Right lung (tissue), 5 donors: ENCODE results near the gene PTPRU. TPM values are rescaled to one million over a fixed set of nuclear protein-coding genes. Genes with fewer than 3 reads are reported as not detected.

Source experiments
- DNase-seq, 2 donors: peaks; one replicate each; pipeline ENCODE4 v3.0.0-alpha.2; 2013
- polyA plus RNA-seq, 5 donors: library from polyadenylated mRNA; unstranded; fragments of 120-200 nt; gene quantifications; one replicate each; pipeline versions ENCODE4 v1.2.1 to v1.2.3, GENCODE V29; 2013; ENCODE audit warnings: inconsistent platforms in 1 of 5, low replicate concordance in 1 of 5; ENCODE audit not compliant: insufficient read length in 5 of 5, insufficient read depth in 1 of 5

Gene PTPRU
- polyA plus RNA-seq, 5 donors, result 12.9 to 17.1 (median 16.6) TPM

DNA sequence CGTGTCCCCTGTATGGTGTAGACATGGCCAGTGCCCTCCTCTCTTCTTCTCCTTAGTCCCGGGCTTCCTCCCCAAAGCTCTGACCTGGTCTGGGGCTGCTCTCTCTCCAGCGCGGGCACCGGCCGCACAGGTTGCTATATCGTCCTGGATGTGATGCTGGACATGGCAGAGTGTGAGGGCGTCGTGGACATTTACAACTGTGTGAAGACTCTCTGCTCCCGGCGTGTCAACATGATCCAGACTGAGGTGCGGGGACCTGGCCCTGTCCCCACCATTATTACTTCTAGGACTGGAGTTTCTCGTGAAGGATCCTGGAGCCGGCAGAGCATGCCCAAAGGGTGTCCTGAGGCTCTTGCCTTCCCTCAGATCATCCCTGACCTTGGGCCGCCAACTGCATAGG lies 78.9 kb downstream of the PTPRU start:
- no peak for DNase-seq

DNA sequence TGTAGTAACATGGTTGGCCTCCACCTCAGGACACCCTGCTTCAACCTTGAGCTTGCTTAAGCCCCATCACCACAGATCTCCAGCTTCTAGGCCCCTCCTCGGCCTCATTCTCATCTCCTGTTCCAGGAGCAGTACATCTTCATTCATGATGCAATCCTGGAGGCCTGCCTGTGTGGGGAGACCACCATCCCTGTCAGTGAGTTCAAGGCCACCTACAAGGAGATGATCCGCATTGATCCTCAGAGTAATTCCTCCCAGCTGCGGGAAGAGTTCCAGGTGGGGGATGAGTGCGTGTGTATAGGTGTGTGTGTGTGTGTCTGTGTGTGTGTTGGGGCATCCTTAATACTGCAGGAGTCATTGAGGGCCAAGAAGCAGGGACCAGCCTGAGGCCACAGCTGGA lies 79.6 kb downstream of the PTPRU start:
- no peak for DNase-seq

DNA sequence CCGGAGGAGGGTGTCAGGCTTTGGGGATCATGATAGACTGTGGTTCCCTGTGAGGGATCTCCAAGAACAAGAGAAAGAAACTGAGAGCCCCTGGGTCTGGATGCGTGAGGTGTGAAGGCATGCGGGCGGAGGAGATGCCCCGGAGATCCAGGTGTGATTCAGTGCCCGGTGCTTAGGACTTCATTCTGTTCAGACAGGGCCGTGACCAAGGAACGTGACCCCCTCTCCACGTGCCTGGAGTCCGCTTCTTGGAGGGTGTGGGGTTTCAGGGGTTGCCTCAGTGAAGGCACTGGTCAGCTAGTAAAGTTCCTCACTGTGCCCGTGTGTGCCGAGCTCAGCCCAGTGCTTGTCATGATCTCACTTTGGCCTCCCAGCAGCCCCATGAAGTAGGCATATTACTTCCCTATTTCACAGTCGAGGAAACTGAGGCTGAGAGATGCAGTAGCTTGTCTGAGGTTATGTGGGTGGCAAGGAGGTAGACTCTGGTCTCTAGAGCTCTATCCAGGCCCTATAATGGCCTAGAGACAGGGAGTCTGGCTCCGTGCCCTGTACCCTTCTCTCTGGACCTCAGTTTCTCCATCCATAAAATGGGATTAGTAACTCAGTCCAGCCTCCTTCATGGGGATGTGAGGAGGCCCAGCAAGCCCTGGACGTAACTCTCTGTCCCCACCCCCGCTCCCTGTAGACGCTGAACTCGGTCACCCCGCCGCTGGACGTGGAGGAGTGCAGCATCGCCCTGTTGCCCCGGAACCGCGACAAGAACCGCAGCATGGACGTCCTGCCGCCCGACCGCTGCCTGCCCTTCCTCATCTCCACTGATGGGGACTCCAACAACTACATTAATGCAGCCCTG lies 81.0 kb downstream of the PTPRU start:
- DNase-seq, result no peak

DNA sequence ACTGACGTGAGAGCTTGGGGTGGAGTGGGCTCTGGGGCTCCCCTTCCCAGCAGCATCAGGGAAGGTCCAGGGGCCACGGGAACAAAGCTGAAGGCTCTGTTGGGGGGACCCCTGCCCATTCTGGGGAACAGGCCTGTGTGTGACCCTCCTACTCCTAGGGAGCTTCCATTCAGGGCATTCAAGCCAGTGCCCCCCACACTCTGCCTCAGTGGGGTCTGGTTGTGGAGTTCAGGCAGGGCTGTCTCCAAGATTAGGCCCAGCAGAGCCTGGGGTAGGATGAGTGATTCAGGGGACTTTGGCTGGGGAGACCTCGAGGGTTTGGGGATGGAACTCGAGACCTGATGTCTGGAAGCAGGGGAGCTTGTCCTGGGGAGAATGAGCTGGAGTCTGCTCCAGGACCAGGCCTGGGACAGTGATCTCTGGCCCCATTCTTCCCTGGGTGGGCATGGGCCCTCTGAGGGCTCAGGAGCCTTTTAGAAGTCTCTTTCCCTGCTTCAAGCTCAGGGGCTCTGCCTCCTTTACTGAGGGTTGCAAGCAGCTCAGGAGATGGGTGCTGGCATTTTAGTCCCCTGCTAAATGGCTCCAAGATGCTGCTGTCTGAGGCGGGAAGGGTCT lies 81.7 kb downstream of the PTPRU start:
- DNase-seq, result no peak

DNA sequence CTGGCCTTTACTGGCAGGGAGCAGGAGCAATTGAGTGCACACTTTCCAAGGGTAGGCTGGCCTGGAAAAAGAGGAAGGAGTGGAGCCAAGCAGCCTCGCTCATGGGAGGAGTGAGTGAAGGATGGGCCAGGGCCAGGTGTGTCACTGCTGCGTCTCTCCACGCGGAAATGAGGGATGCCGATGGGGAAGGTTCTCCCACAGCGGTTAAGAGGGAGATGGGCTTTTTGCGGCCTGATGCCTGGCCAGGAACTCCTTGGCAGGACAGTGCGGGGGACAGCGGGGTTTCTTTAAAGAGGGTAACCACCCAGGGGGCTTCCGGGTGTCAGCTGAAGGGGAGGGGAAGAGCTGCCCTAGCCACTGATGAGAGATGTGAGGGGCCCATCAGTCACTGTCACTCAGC lies 82.4 kb downstream of the PTPRU start:
- no peak for DNase-seq

DNA sequence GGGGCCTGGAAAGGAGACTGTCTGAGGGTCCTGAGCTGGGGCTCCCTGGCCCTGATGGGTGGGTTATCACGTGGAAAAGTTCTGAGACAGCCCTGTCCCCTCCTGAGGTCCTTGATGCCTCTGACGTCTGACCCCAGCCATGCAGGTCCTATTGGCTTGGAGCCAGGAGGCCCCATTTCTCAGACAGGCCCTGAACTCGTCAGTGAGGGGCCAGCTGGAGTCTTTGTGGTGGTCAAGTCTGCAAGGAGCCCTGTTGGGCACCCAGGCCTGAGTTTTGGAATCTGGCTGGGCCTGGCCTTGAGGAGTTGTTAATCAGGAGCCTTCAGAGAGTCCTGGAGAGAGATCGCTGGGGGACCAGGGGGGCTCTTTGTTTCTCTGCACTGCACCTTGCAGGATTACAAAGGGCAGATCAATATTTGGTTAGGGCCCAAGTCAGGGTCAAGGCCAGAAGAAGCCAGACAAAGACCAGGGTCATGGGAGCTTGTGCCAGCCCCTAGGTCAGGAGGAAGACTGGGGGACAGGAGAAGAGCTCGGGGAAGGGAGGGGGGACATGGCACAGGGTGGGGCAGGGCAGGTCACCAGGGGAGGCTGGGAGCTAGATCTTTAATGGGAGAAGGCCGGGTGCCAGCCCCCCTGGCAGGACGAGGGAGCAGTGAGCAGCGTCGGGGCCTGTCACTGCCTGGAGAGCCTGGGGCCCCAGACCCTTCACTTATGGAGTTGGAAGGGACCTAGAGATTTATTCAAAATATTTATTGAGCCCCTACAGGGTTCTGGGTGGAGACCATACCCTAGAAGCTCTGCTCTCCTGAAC lies 83.2 kb downstream of the PTPRU start:
- DNase-seq, result no peak

DNA sequence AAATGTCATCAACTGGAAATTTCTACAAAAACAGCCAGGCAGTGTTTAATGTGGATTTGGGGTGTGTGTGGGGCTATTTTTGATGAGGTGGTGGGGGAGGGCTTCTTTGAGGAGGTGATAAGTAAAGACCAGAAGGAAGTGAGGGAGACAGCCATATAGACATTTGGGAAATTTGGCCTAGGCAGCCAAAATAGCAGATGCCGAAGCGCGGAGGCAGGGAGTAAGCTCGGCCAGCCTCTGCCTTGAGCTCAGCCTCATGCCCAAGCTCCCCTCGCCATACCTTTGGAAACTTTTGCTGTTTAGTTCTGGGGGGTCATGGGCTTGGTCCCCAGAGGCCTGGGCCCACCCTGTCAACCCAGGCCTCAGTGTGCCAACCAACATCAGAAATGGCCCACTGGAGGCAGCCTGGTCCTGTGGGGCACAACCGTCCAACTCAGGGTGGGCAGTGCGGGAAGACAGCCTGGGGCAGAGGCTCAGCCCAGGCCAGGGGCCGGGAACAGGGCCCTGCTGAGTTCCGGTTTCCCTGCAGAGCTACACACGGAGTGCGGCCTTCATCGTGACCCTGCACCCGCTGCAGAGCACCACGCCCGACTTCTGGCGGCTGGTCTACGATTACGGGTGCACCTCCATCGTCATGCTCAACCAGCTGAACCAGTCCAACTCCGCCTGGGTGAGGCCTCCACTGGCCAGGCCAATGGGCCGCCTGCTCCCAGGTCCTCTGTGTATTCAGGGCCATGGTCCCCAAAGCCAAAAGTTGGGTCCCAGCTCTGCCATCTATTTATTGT lies 84.0 kb downstream of the PTPRU start:
- DNase-seq, result no peak

DNA sequence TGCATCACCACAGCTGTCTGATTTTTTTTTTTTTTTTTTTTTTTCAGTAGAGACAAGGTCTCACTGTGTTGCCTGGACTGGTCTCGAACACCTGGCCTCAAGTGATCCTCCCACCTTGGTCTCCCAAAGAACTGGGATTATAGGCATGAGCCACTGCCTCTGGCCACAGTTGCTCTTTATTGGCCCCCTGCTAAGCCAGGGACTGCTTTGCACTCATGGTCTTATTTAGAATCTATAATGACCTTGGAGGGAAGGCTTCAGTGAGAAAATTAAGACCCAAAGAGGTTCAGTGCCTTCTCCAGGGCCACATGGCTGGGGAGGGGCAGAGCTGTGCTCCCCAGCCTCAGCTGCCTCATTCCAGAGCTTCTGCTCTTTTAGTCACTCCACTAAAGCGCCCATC lies 84.9 kb downstream of the PTPRU start:
- DNase-seq, result no peak

DNA sequence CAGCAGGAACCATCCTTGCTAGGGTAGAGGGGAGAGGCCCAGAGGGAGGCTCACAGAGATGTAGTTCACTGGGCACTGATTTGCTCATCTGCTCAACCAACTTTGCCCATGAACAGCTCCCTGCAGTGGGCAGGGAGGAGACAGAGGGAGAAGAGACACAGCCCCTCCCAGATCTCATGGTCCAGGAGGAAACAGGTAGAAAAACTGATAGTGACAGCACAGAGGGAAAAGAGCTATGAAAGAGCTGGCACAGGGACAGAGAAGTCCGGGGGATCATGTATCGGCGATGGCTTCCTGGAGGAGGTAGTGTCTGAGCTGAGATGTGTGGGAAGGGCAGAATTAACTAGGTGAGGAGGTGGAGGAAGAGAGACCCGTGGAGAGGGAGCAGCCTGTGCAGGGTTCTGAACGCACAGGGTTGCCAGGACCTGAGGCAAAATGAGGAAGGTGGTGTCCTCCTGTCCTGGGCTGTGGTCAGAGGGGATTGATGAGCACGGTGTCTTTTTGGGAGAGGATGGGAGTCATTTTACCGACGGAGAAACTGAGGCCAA lies 85.9 kb downstream of the PTPRU start:
- no peak for DNase-seq

DNA sequence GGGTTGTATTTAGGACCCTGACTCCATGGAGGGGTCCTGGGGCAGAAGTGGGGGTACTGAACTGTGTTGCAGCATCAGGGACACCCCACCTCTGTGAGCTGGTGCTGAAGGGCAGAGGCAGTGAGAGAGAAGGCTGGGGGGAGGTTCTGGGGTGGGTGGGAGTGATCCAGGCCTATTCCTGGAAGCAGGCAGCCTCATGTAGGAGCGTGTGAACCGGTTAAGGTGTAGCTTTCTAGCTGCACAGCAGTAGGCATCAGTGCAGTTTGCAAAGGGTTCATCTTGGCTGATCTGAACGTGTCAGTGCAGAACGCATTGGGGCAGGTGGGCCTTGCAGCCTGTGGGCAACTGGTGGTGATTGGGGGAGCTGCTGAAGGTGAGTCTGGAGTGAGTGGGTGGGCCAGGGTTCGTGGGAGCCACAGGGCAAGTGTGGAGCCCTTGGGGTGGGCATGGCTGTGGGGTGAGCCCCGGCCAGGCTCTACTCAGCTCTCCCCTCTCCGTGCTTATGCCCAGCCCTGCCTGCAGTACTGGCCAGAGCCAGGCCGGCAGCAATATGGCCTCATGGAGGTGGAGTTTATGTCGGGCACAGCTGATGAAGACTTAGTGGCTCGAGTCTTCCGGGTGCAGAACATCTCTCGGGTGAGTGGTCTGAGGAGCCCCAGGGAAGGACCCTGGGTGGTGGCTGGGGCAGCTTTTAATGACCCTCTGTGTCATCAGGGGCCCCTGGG lies 86.7 kb downstream of the PTPRU start:
- no peak for DNase-seq

DNA sequence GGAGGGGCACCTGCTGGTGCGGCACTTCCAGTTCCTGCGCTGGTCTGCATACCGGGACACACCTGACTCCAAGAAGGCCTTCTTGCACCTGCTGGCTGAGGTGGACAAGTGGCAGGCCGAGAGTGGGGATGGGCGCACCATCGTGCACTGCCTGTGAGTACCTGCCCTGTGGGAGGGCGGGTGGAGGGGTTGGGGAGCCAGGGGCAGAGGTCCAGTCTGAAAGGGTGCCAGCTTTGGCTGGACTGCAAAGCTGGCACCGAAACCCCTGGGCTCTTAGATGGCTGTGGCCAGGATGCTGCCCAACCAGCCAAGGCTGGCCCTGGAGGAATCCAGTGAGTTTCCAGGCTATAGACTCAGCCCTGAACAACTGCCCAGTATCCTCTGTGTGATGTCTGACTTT lies 87.3 kb downstream of the PTPRU start:
- DNase-seq, result no peak

DNA sequence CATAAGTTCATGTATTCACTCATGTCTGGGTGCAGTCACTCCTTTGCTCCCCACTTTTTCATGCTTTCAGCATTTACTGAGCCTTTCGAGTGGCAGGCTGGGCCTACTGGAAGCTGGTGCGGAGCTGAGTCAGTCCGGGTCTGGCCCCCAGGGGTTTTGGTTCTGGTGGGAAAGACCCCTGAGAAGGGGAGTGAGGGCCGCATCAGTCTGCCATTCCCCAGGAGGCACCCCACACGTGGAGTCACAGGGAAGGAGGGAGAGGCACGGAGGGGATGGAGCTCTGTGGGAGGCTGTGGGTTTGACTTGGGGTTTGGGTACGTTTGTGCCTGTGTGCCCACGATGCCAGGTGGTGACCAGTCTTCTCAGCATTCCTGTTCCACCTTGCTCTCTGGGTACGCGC lies 87.9 kb downstream of the PTPRU start:
- DNase-seq, result no peak

DNA sequence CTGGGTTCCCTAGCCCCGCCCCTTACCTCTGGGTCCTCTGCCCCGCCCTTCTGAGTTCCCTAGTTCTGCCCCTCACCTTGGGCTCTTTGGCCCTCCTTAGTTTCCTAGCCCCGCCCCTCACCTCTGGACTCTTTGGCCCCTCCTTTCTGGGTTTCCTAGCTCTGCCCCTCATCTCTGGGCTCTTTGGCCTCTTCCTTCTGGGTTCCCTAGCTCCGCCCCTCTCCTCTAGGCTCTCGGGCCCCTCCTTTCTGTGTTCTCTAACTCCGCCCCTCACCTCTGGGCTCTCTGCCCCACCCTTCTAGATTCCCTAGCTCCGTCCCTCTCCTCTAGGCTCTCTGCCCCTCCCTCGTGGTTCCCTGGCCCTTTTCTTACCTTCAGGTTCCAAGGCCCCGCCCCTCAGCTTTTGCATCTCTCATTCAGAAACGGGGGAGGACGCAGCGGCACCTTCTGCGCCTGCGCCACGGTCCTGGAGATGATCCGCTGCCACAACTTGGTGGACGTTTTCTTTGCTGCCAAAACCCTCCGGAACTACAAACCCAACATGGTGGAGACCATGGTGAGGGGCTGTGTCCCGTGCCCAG lies 88.5 kb downstream of the PTPRU start:
- DNase-seq, result no peak

DNA sequence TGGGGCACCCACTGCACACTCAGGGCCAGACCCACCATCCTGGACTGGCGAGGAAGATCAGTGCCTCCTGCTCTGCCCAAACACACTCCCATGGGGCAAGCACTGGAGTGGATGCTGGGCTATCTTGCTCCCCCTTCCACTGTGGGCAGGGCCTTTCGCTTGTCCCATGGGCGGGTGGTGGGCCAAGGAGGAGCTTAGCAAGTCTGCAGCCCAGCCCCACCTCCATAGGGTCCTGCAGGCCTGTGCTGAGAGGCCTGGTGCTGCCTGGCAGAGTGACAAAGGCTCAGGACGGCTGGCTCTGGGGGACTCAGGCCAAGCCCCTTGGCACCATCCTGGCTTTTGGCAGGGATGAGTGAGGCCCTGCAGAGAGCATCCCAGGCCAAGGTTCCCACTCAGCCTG lies 89.4 kb downstream of the PTPRU start:
- no peak for DNase-seq

DNA sequence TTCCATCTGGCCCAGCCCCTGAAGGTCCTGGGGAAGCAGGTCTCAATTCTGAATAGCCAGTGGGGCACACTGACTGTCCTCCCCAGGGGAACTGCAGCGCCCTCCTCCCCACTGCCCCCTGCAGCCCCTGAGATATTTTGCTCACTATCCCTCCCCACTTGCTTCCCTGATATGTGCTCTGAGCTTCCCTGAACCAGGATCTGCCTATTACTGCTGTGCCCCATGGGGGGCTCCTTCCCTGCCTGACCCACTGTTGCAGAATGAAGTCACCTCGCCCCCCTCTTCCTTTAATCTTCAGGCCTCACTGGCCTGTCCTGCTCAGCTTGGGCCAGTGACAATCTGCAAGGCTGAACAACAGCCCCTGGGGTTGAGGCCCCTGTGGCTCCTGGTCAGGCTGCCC lies 89.8 kb downstream of the PTPRU start:
- no peak for DNase-seq

DNA sequence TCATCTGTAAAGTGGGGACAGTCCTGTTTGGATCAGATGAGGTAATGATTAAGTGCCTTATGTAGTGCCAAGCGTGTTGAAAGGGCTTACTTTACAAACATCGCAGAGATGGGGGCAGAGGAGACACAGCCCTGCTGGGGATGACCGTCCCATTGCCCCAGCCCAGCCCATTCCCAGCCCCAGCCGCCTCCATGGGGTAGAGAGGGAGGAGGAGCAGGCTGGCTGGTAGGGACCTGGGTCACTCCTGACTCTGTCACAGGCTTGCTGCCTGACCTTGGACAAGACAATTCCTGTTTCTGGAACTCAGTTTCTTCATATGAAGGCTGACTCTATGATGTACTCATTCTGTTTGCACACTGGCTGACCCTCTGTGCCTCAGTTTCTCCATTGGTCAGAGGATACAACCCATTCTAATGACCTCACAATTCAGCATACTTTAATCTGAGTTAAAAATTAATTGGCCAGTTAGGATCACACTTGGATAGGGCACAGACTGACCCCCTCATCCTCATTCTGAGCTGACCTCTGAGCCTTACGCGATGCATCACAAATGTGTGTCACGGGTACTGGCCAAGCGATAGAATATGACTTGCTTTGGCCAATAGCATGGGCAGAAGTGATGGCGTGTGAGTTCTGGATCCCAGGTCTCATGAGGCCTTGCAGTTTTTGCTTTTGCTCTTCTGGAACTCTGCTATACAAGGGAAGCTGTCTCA lies 91.1 kb downstream of the PTPRU start:
- no peak for DNase-seq

DNA sequence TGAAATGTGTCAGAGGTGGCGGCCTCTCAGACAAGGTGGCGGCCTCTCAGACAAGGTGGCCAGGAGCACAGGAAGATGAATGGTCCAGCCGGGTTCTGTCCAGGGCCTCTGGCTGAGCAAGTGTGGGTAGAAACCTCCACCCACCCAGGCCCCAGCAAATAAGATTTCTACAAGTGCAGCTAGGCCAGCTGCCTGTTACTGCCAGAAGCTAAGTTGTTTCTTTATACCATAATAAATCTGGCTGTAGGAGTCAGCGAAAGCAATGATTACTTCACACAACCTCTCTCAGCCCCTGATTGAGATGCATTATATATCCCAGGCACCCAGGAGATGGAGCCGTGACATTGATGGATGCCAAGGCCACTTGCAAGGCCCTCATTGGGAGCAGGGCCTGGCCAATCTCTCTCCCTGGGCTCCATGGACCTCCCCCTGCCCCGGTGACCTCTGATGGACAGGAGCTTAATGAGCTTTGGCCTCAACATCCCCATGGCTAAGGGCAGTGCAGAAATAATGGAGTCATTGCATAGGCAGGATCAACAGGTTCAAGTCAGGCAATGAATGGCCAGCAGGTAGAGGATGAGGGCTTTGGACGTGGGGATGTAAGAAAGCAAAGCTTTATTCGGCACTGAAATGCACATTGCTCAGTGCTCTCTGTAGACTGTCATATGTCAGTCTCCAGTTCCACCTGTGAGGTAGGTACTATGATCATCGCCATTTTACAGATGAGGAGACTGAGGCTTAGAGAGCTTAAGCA lies 92.9 kb downstream of the PTPRU start:
- no peak for DNase-seq

DNA sequence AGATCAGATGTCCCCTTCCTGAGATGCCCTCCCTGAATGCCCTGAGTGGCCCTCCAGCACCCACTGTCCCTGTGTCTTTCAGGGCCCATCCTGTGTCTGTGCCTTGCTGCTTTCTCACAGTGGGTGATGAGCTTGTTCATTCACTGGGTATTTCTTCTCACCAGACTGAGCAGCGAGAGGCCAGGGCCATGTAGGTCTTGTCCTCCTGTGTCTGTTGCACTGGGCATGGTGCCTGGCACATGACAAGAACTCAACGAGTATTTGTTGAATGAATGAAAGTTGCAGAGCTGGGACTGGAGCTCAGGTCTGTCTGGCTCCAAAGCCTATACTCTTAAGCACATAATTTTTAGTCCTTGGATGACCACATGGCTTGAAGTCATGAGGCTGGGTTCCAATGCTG lies 93.8 kb downstream of the PTPRU start:
- no peak for DNase-seq

DNA sequence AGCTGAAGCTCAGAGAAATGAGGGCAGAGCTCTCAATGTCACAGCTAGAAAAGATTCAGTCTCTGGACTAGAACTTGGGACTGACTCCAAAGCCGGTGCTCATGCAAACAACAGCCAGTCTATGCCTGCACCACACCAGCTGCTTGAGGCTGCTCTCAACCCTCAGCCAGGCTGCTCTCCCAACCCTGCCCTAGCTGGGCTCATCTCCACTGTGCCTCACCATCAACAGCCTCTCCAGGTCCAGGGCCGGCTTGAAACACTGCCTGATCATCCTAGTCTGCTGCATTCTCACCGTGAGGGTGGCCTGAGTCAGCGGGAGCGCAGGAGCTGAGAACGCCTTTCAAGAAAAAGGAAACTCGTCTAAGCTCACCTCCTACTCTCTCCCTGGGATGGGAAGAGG lies 94.5 kb downstream of the PTPRU start:
- no peak for DNase-seq
